WTC11 (cell line): Measurements from ENCODE around the gene CAPSL.

Source experiments
- MXD4 ChIP-seq: fragments of 250-450 bp; sonication (Bioruptor Pico); IDR thresholded peaks from 2 replicates; pipeline ENCODE4 v1.8.0; 2021; ENCODE audit warnings: mild to moderate bottlenecking, moderate library complexity, borderline replicate concordance
- TEAD4 ChIP-seq: sonication (generic); formaldehyde crosslinking; IDR thresholded peaks from 2 replicates; pipeline ENCODE4 v1.8.0; 2022; ENCODE audit warnings: mild to moderate bottlenecking, missing genetic modification reagents
- ZNF232 ChIP-seq: sonication (generic); formaldehyde crosslinking; IDR thresholded peaks from 2 replicates; pipeline ENCODE4 v1.8.0; 2022; ENCODE audit warnings: mild to moderate bottlenecking, missing genetic modification reagents
- TF ChIP-seq, protein P1 (sequence below): sonication (generic); formaldehyde crosslinking; IDR thresholded peaks from 2 replicates; pipeline ENCODE4 v1.8.0; 2022; ENCODE audit warnings: mild to moderate bottlenecking, missing genetic modification reagents
- TF ChIP-seq, protein P2 (sequence below): sonication (generic); formaldehyde crosslinking; IDR thresholded peaks from 2 replicates; pipeline ENCODE4 v1.8.0; 2022; ENCODE audit warnings: missing genetic modification reagents

DNA sequence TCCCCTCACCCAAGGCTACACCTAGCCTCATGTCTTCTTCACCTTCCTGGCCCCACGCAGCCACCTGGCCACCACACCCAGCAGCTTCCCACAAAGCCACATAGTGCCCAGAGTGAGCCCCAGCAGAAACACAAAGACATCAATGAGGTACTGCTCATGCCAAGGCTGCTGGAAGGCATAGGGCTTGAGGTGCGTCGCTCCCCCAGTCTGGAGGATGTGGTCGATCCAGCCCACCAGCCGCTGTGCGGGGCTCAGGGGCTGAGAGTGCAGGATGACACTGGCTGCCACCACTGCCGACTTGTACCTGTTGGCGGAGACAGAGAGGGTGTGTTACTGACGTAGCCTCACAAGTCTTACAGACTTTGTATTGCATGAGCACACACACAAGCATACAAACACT lies 15.8 kb upstream of the CAPSL start:
- TF ChIP-seq, protein P1, sequence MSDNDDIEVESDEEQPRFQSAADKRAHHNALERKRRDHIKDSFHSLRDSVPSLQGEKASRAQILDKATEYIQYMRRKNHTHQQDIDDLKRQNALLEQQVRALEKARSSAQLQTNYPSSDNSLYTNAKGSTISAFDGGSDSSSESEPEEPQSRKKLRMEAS (CRISPR knock-in tag) = no peak
- no peak for TF ChIP-seq TEAD4 (CRISPR knock-in tag)
- TF ChIP-seq, protein P2, sequence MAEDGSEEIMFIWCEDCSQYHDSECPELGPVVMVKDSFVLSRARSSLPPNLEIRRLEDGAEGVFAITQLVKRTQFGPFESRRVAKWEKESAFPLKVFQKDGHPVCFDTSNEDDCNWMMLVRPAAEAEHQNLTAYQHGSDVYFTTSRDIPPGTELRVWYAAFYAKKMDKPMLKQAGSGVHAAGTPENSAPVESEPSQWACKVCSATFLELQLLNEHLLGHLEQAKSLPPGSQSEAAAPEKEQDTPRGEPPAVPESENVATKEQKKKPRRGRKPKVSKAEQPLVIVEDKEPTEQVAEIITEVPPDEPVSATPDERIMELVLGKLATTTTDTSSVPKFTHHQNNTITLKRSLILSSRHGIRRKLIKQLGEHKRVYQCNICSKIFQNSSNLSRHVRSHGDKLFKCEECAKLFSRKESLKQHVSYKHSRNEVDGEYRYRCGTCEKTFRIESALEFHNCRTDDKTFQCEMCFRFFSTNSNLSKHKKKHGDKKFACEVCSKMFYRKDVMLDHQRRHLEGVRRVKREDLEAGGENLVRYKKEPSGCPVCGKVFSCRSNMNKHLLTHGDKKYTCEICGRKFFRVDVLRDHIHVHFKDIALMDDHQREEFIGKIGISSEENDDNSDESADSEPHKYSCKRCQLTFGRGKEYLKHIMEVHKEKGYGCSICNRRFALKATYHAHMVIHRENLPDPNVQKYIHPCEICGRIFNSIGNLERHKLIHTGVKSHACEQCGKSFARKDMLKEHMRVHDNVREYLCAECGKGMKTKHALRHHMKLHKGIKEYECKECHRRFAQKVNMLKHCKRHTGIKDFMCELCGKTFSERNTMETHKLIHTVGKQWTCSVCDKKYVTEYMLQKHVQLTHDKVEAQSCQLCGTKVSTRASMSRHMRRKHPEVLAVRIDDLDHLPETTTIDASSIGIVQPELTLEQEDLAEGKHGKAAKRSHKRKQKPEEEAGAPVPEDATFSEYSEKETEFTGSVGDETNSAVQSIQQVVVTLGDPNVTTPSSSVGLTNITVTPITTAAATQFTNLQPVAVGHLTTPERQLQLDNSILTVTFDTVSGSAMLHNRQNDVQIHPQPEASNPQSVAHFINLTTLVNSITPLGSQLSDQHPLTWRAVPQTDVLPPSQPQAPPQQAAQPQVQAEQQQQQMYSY (CRISPR knock-in tag) = no peak
- no peak for TF ChIP-seq MXD4 (CRISPR knock-in tag)
- TF ChIP-seq ZNF232 (CRISPR knock-in tag) = no peak
